HAP-1 (cell line): ENCODE data around the gene GHR.

Source experiments
- DNase-seq, 2 experiments: peaks; one replicate each; pipeline ENCODE4 v3.0.0-alpha.2; 2016 to 2020; ENCODE audit warnings: low spot score in 2 of 2
- H3K27me3 ChIP-seq: fragments of 250-450 bp; sonication (Bioruptor Pico); 2 replicates; pipeline ENCODE4 v1.5.1; 2020; ENCODE audit warnings: low read depth, mild to moderate bottlenecking, moderate library complexity
- H3K36me3 ChIP-seq: fragments of 250-450 bp; sonication (Bioruptor Pico); replicated peaks from 2 replicates; pipeline ENCODE4 v1.5.1; 2020; ENCODE audit warnings: mild to moderate bottlenecking
- H3K4me1 ChIP-seq: fragments of 250-450 bp; sonication (Bioruptor Pico); 2 replicates; pipeline ENCODE4 v1.5.1; 2020; ENCODE audit warnings: mild to moderate bottlenecking
- H3K4me3 ChIP-seq: fragments of 250-450 bp; sonication (Bioruptor Pico); 2 replicates; pipeline ENCODE4 v1.5.1; 2020; ENCODE audit warnings: mild to moderate bottlenecking, moderate library complexity
- H3K9me3 ChIP-seq: fragments of 250-450 bp; sonication (Bioruptor Pico); 2 replicates; pipeline ENCODE4 v1.5.1; 2020; ENCODE audit warnings: mild to moderate bottlenecking, moderate library complexity
- in situ Hi-C: fragments of 300-500 bp; cut with MboI; formaldehyde crosslinking; loops from 3 replicates; pipeline ENCODE4 v1.14.3; 2020; ENCODE audit warnings: low sequenced_read_pairs, inconsistent platforms, mixed read lengths

The GHR gene

GRCh38 chr5:42422656-42423280 is 471 bp upstream of the GHR start:
- no peaks in the 10 kb centered on the region for H3K4me1 ChIP-seq
- in situ Hi-C loops = no loop called here
- H3K27me3 ChIP-seq = peaks cover 8% of the 10 kb centered on the region
- no peak for DNase-seq
- no peaks in the 10 kb centered on the region for H3K9me3 ChIP-seq
- H3K4me3 ChIP-seq = peak overlapping the region; percentile 34; the same call in 1 of the 2 replicates
- no peaks in the 10 kb centered on the region for H3K36me3 ChIP-seq

DNA sequence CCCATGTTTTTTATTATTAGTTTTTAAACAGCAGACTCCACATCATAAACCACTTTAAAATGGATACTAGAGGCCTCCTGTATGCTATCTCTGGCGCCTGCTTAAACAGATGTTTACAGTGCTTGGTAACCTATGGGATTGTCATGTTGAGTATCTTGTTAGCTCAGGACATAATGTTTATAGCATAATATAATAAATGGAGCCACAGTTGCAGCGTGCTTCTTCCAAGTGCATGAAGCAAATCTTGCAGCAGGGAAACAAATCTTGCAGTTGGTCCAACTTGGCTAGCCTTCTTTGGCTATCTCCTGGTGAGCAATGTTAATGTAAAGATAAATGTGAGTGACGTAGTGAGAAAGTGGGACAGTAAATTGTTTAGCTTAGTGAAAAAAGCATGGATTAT is 2.8 kb downstream of the GHR start:
- Histone ChIP-seq H3K4me1 (no peaks in the 10 kb centered on the region), H3K36me3 (no peaks in the 10 kb centered on the region), H3K4me3 (no peak overlapping the region), H3K27me3 (peaks cover 8% of the 10 kb centered on the region), H3K9me3 (no peaks in the 10 kb centered on the region)
- DNase-seq = no peak
- in situ Hi-C loops = no loop called here

DNA sequence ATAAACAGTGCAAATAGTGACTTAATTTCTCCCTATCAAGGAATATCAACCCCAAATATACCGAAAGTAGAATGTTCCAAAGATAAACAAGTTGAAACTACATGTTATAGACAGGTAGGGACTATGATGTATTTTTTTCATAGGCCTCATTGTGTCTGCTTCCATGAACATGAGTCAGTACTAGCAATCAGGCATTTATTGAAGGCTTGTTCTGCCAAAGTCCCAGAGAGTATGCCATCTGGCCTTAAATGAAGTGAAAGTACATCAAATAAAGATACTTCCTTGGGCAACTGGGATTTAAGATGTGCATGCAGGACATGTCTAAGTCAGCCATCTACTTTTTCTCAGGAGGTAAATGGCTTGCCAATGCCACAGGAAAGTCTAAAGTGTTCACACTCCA is 6.5 kb downstream of the GHR start:
- Histone ChIP-seq H3K9me3 (no peaks in the 10 kb centered on the region), H3K4me1 (no peaks in the 10 kb centered on the region), H3K4me3 (no peak overlapping the region), H3K27me3 (peaks cover 6% of the 10 kb centered on the region), H3K36me3 (no peaks in the 10 kb centered on the region)
- DNase-seq = no peak
- in situ Hi-C loops = no loop called here

DNA sequence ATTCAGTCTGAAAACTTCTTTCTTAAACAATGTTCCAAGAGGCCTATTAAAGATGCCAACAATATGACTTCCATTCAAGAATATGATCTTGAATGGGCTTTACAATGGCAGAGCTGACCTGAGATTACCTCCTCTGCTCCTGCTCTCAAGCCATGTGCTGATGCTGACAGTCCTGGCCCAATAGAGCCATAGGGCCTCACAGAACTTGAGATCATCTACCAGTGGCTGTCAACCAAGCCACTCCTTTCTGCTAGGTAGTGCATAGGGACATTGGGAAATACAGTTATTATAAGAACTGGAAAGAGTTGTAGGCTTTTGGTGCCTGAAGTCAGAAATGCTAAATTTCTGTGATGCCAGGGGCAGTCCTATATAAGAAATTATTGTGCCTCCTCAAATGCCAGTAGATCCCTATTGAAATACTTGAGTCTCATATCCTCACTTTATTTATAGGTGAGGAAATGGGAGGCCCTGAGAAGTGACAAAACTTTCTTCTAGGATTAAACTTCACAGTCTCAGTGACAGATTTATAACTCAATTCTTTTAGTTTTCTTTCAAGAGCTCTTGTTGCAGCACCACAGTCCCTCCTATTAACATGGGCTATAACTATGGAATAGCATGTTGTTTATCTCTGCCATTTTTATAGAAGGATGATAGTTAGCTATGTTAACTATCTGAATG is 10.9 kb downstream of the GHR start:
- H3K36me3 ChIP-seq = no peaks in the 10 kb centered on the region
- no peaks in the 10 kb centered on the region for H3K4me1 ChIP-seq
- no peaks in the 10 kb centered on the region for H3K9me3 ChIP-seq
- in situ Hi-C loops = no loop called here
- no peak for DNase-seq
- no peak overlapping the region for H3K4me3 ChIP-seq
- H3K27me3 ChIP-seq = no peaks in the 10 kb centered on the region

GRCh38 chr5:42436051-42436450 is 12.8 kb downstream of the GHR start:
- H3K27me3 ChIP-seq = no peaks in the 10 kb centered on the region
- DNase-seq = no peak
- no peaks in the 10 kb centered on the region for H3K9me3 ChIP-seq
- H3K4me3 ChIP-seq = no peak overlapping the region
- no peaks in the 10 kb centered on the region for H3K36me3 ChIP-seq
- H3K4me1 ChIP-seq = no peaks in the 10 kb centered on the region
- in situ Hi-C loops = no loop called here

GRCh38 chr5:42454216-42454995 is 31.2 kb downstream of the GHR start:
- H3K36me3 ChIP-seq = no peaks in the 10 kb centered on the region
- no peaks in the 10 kb centered on the region for H3K9me3 ChIP-seq
- in situ Hi-C loops = no loop called here
- no peaks in the 10 kb centered on the region for H3K4me1 ChIP-seq
- no peak overlapping the region for H3K4me3 ChIP-seq
- DNase-seq = no peak
- no peaks in the 10 kb centered on the region for H3K27me3 ChIP-seq

- Histone ChIP-seq H3K4me3 (no peak overlapping the region), H3K27me3 (no peaks in the 10 kb centered on the region), H3K36me3 (no peaks in the 10 kb centered on the region), H3K4me1 (no peaks in the 10 kb centered on the region), H3K9me3 (no peaks in the 10 kb centered on the region)
- DNase-seq = no peak
- in situ Hi-C loops = no loop called here
Measured at GRCh38 chr5:42461033-42461432, 37.8 kb downstream of the GHR start.

DNA sequence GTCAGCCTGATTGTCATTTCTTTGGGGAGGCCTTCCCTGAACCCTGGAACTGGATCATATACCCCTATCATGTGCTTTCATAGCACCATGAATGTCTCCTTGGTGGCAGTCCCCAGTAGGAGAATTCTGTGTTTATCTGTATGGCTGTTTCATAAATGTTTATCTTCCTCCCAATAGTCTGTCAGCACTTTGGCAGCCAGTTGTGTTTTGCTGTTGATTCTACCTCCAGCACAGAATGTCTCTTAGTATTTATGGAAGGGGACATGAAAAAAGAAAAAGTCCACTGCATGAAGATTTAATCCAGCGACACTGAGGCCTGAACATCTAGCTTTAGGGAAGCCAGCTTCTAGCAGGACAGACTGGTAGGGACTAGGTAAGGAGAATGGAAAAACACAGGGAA is 38.3 kb downstream of the GHR start:
- in situ Hi-C loops = no loop called here
- Histone ChIP-seq H3K9me3 (no peaks in the 10 kb centered on the region), H3K4me3 (no peak overlapping the region), H3K4me1 (no peaks in the 10 kb centered on the region), H3K27me3 (no peaks in the 10 kb centered on the region), H3K36me3 (no peaks in the 10 kb centered on the region)
- no peak for DNase-seq

DNA sequence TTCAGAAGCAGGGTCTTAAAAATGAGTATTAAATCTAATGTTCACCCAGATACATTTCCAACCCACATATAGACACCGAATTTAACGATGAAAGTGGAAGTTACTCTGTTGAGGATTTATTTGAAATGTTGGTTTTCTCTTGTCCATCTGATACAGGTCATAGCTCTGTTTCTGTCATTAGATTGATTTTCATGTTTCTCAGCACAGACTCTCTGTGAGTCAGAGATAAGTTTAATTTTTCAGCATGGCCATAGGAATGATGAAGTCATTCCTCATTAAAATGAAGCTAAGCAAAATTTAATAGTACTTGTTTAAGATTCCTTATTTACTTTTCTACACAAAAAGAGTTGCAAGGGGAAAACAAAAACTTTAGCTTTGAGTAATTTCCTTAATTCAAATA is 38.8 kb downstream of the GHR start:
- Histone ChIP-seq H3K9me3 (no peaks in the 10 kb centered on the region), H3K4me3 (no peak overlapping the region), H3K27me3 (no peaks in the 10 kb centered on the region), H3K36me3 (no peaks in the 10 kb centered on the region), H3K4me1 (no peaks in the 10 kb centered on the region)
- in situ Hi-C loops = no loop called here
- DNase-seq = no peak

DNA sequence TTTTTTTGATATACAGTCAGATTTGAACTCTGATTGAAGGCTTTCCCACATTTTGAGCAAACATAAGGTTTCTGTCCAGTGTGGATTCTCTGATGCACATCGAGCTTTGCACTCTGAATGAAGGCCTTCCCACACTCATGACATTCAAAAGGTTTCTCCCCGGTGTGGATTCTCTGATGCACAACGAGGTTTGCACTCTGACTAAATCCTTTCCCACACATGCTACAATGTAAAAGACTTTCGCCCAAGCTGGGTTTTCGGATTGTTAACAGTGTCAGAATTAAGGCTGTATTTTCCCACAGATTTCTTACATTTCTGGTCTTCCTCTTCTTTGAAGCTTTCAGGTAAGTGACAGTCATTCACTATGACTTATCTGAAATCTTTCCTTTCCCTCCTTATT is 44.3 kb downstream of the GHR start:
- in situ Hi-C loops = no loop called here
- H3K36me3 ChIP-seq = no peaks in the 10 kb centered on the region
- H3K4me3 ChIP-seq = no peak overlapping the region
- no peak for DNase-seq
- H3K9me3 ChIP-seq = no peaks in the 10 kb centered on the region
- H3K4me1 ChIP-seq = no peaks in the 10 kb centered on the region
- H3K27me3 ChIP-seq = no peaks in the 10 kb centered on the region

DNA sequence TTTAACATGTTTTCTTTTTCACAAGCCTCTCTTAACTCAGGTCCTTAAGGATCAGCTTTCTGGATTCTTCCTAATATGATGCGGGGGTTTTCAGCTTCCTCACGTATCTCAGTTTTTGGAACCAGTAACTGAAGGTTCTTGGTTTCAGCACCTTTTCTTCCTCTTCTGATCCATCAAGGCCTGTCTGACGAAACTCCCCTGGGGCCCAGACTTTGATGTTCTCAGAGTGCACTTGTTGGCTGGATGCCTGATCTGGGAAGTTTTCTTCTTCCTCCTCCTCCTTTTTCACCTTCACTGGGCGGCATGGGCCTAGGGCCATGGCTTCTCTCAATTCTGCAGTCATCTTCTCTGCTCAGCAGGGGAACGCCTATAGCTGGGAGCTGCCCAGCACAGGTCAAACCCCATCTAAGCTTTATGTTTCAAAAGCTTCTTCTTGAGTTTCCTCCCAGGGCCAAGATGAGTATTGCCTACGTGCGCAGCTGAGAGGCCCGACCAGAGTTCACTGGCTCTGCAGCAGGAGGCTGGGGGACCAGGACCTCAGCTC is 44.8 kb downstream of the GHR start:
- Histone ChIP-seq H3K36me3 (no peaks in the 10 kb centered on the region), H3K4me1 (no peaks in the 10 kb centered on the region), H3K4me3 (no peak overlapping the region), H3K9me3 (no peaks in the 10 kb centered on the region), H3K27me3 (no peaks in the 10 kb centered on the region)
- in situ Hi-C loops = no loop called here
- DNase-seq = no peak

- Histone ChIP-seq H3K36me3 (no peaks in the 10 kb centered on the region), H3K4me3 (no peak overlapping the region), H3K4me1 (no peaks in the 10 kb centered on the region), H3K27me3 (no peaks in the 10 kb centered on the region), H3K9me3 (no peaks in the 10 kb centered on the region)
- in situ Hi-C loops = no loop called here
- no peak for DNase-seq
Measured at GRCh38 chr5:42483472-42484154, 60.4 kb downstream of the GHR start.

GRCh38 chr5:42487077-42487476 is 63.8 kb downstream of the GHR start:
- in situ Hi-C loops = no loop called here
- DNase-seq = no peak
- Histone ChIP-seq H3K4me1 (no peaks in the 10 kb centered on the region), H3K27me3 (no peaks in the 10 kb centered on the region), H3K9me3 (no peaks in the 10 kb centered on the region), H3K36me3 (no peaks in the 10 kb centered on the region), H3K4me3 (no peak overlapping the region)

DNA sequence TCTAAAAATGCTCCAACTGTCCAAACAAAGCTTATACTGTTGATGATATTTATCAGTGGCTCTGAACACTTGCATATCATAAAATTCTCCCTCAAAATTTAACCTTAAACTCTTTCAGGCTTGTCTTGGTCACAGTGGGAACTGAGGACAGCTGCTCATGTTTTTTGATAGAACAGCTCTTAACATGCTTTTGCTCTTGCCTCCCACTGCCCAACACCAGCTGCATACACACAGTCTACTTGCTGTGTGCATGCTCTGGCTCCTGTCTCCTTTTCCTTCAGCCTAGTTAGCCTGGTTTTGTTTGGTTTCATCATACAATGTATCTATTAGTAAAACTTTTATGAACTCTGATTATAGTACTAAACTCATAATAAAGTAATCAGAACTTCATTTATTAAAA is 64.6 kb downstream of the GHR start:
- Histone ChIP-seq H3K36me3 (no peaks in the 10 kb centered on the region), H3K4me1 (no peaks in the 10 kb centered on the region), H3K4me3 (no peak overlapping the region), H3K9me3 (no peaks in the 10 kb centered on the region), H3K27me3 (no peaks in the 10 kb centered on the region)
- in situ Hi-C loops = no loop called here
- no peak for DNase-seq
